Caco-2 (cell line): ENCODE measurements around the gene IGF2BP3. TPM values are rescaled to one million over a fixed set of nuclear protein-coding genes. Genes with fewer than 3 reads are reported as not detected.

Source experiments
- BruUV-seq: library from RNA; stranded (reverse); fragments of 400-500 nt; replicated peaks from 2 replicates; lab custom pipeline; 2021; lab: Mats Ljungman, UMichigan
- CTCF ChIA-PET: fragments of 300-600 bp; sonication (Branson Sonifier 250); formaldehyde crosslinking; loops from one replicate; lab custom pipeline; 2022; ENCODE audit warnings: antibody characterized with exemption; lab: Charles Lee
- POLR2A ChIA-PET: fragments of 300-600 bp; sonication (Branson Sonifier 250); formaldehyde crosslinking; loops from one replicate; lab custom pipeline; 2022; ENCODE audit warnings: antibody characterized with exemption; lab: Charles Lee
- DNase-seq, 2 experiments: peaks; one replicate each; pipeline versions ENCODE4 v3.0.0 to v3.0.0-alpha.2; 2020 to 2022
- H3K27me3 ChIP-seq: replicated peaks from 2 replicates; pipeline ENCODE4 v1.6.0; 2011; ENCODE audit warnings: low read length; ENCODE audit not compliant: control insufficient read depth, insufficient read depth
- H3K36me3 ChIP-seq: 2 replicates; pipeline ENCODE4 v1.5.1; 2011; ENCODE audit warnings: low read length; ENCODE audit not compliant: control insufficient read depth, insufficient read depth
- H3K4me1 ChIP-seq: fragments of 250-450 bp; sonication (Bioruptor Pico); 2 replicates; pipeline ENCODE4 v1.5.1; 2020; ENCODE audit warnings: mild to moderate bottlenecking
- H3K4me3 ChIP-seq: 2 replicates; pipeline ENCODE4 v1.5.1; 2011; ENCODE audit warnings: low read depth, mild to moderate bottlenecking, control low read depth, low read length
- H3K9me3 ChIP-seq: fragments of 250-450 bp; sonication (Bioruptor Pico); 2 replicates; pipeline ENCODE4 v1.5.1; 2020; ENCODE audit warnings: mild to moderate bottlenecking, moderate library complexity
- H3K27ac Mint-ChIP-seq: one replicate; pipeline ENCODE4 v1.8.0; 2022; ENCODE audit warnings: mixed read lengths; ENCODE audit not compliant: unreplicated experiment
- H3K27me3 Mint-ChIP-seq: one replicate; pipeline ENCODE4 v1.8.0; 2022; ENCODE audit warnings: mixed read lengths; ENCODE audit not compliant: insufficient read depth, unreplicated experiment
- H3K36me3 Mint-ChIP-seq: one replicate; pipeline ENCODE4 v1.8.0; 2022; ENCODE audit warnings: mild to moderate bottlenecking, mixed read lengths; ENCODE audit not compliant: insufficient read depth, unreplicated experiment
- H3K4me1 Mint-ChIP-seq: one replicate; pipeline ENCODE4 v1.8.0; 2022; ENCODE audit warnings: low read depth, mixed read lengths; ENCODE audit not compliant: unreplicated experiment
- H3K4me3 Mint-ChIP-seq: one replicate; pipeline ENCODE4 v1.8.0; 2022; ENCODE audit warnings: mild to moderate bottlenecking, moderate library complexity, mixed read lengths; ENCODE audit not compliant: unreplicated experiment
- H3K9me3 Mint-ChIP-seq: one replicate; pipeline ENCODE4 v1.8.0; 2022; ENCODE audit warnings: mixed read lengths; ENCODE audit not compliant: unreplicated experiment
- CTCF ChIP-seq, 2 experiments: fragments of 200-600 bp in 1 of 2; IDR thresholded peaks; 1 replicate in 1 of 2; 2 replicates in 1 of 2; pipeline versions ENCODE4 v1.5.1 to v1.8.0; 2011 to 2022; ENCODE audit warnings: antibody characterized with exemption in 1 of 2, control low read depth in 1 of 2, inconsistent platforms in 1 of 2, low read depth in 1 of 2, low read length in 1 of 2, mild to moderate bottlenecking in 1 of 2, moderate library complexity in 1 of 2; ENCODE audit not compliant: insufficient read depth in 1 of 2, severe bottlenecking in 1 of 2, unreplicated experiment in 1 of 2
- intact Hi-C: fragments of 100-400 bp; cut with micrococcal nuclease; formaldehyde crosslinking; loops from one replicate; pipeline ENCODE4 v1.10.0; 2022; ENCODE audit not compliant: unreplicated experiment
- total RNA-seq: library from RNA; stranded (reverse); gene quantifications from 2 replicates; pipeline ENCODE4 v1.2.3, GENCODE V29; 2022

IGF2BP3 gene
- total RNA-seq, 1 experiment from 2014 or later = 127 TPM

GRCh38 chr7:23458044-23458443 lies 12.2 kb downstream of the IGF2BP3 start:
- H3K9me3 ChIP-seq = no peaks in the 10 kb centered on the region
- peaks cover 10% of the 10 kb centered on the region for H3K4me1 ChIP-seq
- H3K36me3 ChIP-seq = peaks cover 2% of the 10 kb centered on the region; the same call in 1 of the 2 replicates
- CTCF ChIA-PET = interaction anchor here (0.6 kb wide), 1 partner anchor 100 kb away, joined by 3 read pairs; no protein-coding TSS in a partner anchor
- BruUV-seq = no TSS peak
- DNase-seq = no peak
- no peaks in the 10 kb centered on the region for H3K27me3 Mint-ChIP-seq
- no peak overlapping the region for H3K4me3 ChIP-seq
- H3K4me3 Mint-ChIP-seq = no peak overlapping the region
- no peaks in the 10 kb centered on the region for H3K9me3 Mint-ChIP-seq
- intact Hi-C loops = no loop called here
- no peaks in the 10 kb centered on the region for H3K27me3 ChIP-seq
- POLR2A ChIA-PET = no interaction called here
- H3K4me1 Mint-ChIP-seq = peaks cover 43% of the 10 kb centered on the region
- no peak for TF ChIP-seq CTCF (IDR thresholded peaks at IDR 0.05; ENCODE audit: insufficient read depth in 1 of 2, low read depth in 1 of 2, low read length in 1 of 2, severe bottlenecking in 1 of 2, unreplicated experiment in 1 of 2)
- peak overlapping the region; percentile 17 for H3K27ac Mint-ChIP-seq
- H3K36me3 Mint-ChIP-seq = peaks cover 74% of the 10 kb centered on the region

GRCh38 chr7:23456093-23456492 lies 14.2 kb downstream of the IGF2BP3 start:
- intact Hi-C loops = no loop called here
- DNase-seq = no peak
- peaks cover 6% of the 10 kb centered on the region; the same call in 1 of the 2 replicates for H3K4me1 ChIP-seq
- POLR2A ChIA-PET = no interaction called here
- H3K9me3 ChIP-seq = no peaks in the 10 kb centered on the region
- TF ChIP-seq CTCF (IDR thresholded peaks at IDR 0.05; ENCODE audit: insufficient read depth in 1 of 2, low read depth in 1 of 2, low read length in 1 of 2, severe bottlenecking in 1 of 2, unreplicated experiment in 1 of 2) = no peak
- no TSS peak for BruUV-seq
- H3K36me3 Mint-ChIP-seq = peaks cover 67% of the 10 kb centered on the region
- no peak overlapping the region for H3K4me3 Mint-ChIP-seq
- no peak overlapping the region for H3K4me3 ChIP-seq
- no peak overlapping the region for H3K27ac Mint-ChIP-seq
- no peaks in the 10 kb centered on the region for H3K9me3 Mint-ChIP-seq
- H3K27me3 ChIP-seq = no peaks in the 10 kb centered on the region
- CTCF ChIA-PET = no interaction called here
- no peaks in the 10 kb centered on the region for H3K27me3 Mint-ChIP-seq
- peaks cover 33% of the 10 kb centered on the region for H3K4me1 Mint-ChIP-seq
- peaks cover 2% of the 10 kb centered on the region; the same call in 1 of the 2 replicates for H3K36me3 ChIP-seq

- no peak overlapping the region for H3K4me3 ChIP-seq
- ChIA-PET POLR2A (no interaction called here), CTCF (no interaction called here)
- Mint-ChIP-seq H3K9me3 (no peaks in the 10 kb centered on the region), H3K4me1 (peaks cover 30% of the 10 kb centered on the region), H3K27me3 (no peaks in the 10 kb centered on the region), H3K27ac (peak overlapping the region; percentile 22), H3K4me3 (no peak overlapping the region), H3K36me3 (peaks cover 56% of the 10 kb centered on the region)
- no TSS peak for BruUV-seq
- H3K9me3 ChIP-seq = no peaks in the 10 kb centered on the region
- H3K4me1 ChIP-seq = peaks cover 6% of the 10 kb centered on the region; the same call in 1 of the 2 replicates
- no peaks in the 10 kb centered on the region for H3K27me3 ChIP-seq
- TF ChIP-seq CTCF (IDR thresholded peaks at IDR 0.05; ENCODE audit: insufficient read depth in 1 of 2, low read depth in 1 of 2, low read length in 1 of 2, severe bottlenecking in 1 of 2, unreplicated experiment in 1 of 2) = no peak
- no peak for DNase-seq
- H3K36me3 ChIP-seq = peaks cover 2% of the 10 kb centered on the region; the same call in 1 of the 2 replicates
- intact Hi-C loops = no loop called here
Observed at GRCh38 chr7:23454881-23455526, 15.3 kb downstream of the IGF2BP3 start.
